ENCODE data around the gene PRKG1. TPM values are rescaled to one million over a fixed set of nuclear protein-coding genes. Genes with fewer than 3 reads are reported as not detected.

The PRKG1 gene
- total and polyA plus RNA-seq, 2 experiments from 2014 or later: 18.2 to 21.1 TPM

DNA sequence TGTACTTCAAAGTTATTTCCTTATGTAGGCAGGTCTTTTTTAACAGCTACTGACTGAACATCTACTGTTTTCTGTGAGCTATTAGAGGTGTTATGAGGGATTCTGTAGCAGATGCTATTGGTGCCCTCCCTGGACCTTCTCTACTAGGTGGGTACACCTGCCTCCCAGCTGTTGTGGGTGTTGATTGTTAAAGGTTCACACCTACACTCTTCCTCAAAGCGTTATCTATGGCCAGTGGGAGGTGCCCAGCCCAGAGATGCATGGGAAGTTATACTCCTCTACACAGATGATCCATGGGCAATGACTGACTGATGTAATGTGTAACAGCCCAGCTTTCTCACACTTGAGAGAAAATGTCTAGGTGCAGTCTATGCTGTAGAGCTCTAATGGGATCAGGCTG lies 127.7 kb downstream of the PRKG1 start (continued):
- TF ChIP-seq ZNF462 (CRISPR knock-in tag; IDR thresholded peaks at IDR 0.05): no peak

DNA sequence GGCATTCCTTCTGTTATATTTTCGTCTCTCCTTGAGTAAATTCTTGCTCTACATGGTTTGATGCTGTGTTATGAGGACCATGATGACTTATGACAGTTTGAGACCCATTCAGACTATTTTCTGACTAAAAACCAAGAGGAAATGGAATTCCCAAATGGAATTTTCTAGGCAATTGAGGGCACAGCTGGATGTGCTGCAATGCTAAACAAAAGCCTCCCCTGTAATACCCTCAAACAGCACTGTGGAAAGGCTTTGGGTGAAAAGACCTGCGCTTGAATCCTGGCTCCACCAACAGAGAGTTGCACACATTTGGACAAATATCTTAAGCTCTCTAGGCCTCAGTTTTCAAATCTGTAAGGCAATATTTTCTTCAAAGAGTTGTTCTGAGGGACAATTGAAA lies 129.1 kb downstream of the PRKG1 start:
- DNase-seq (ENCODE audit: low spot score): peak; percentile 62
- H2AFZ ChIP-seq: no peak overlapping the region
- peak overlapping the region; percentile 15 for H3K4me3 ChIP-seq
- no peak for TF ChIP-seq EZH2 (IDR thresholded peaks at IDR 0.05; ENCODE audit: low read depth, unreplicated experiment)
- TF ChIP-seq POLR2AphosphoS5 (IDR thresholded peaks at IDR 0.05; ENCODE audit: low read depth): no peak
- peak; percentile 74; the same call in 1 of the 2 replicates for TF ChIP-seq NANOG (IDR thresholded peaks at IDR 0.05; ENCODE audit: borderline replicate concordance)
- Mint-ChIP-seq H3K36me3 (ENCODE audit: low read depth) (no peaks in the 10 kb centered on the region; the same call in 2 of the 3 replicates), H3K9me3 (no peaks in the 10 kb centered on the region; the same call in 2 of the 3 replicates), H3K4me3 (peak overlapping the region; percentile 43; the same call in 2 of the 3 replicates), H3K27ac (peak overlapping the region; percentile 87), H3K4me1 (peaks cover 40% of the 10 kb centered on the region), H3K27me3 (ENCODE audit: insufficient read depth, low read depth, poor library complexity) (no peaks in the 10 kb centered on the region)
- no peaks in the 10 kb centered on the region for H4K20me1 ChIP-seq (replicated peaks; ENCODE audit: insufficient read depth)
- H3K36me3 ChIP-seq (ENCODE audit: insufficient read depth): no peaks in the 10 kb centered on the region
- H3K4me2 ChIP-seq: peak overlapping the region; percentile 57
- H3K79me2 ChIP-seq (replicated peaks; ENCODE audit: insufficient read depth): no peaks in the 10 kb centered on the region; the same call in 1 of the 2 replicates
- no peaks in the 10 kb centered on the region for H3K27me3 ChIP-seq (ENCODE audit: insufficient read depth)
- no peaks in the 10 kb centered on the region for H3F3A ChIP-seq (replicated peaks; ENCODE audit: low read depth)
- ATAC-seq: peak; percentile 87
- peak overlapping the region; percentile 76 for H3K27ac ChIP-seq (ENCODE audit: low read depth)
- H3K9me2 ChIP-seq (ENCODE audit: insufficient read depth): no peaks in the 10 kb centered on the region; the same call in 1 of the 2 replicates
- H3K4me1 ChIP-seq (ENCODE audit: insufficient read depth): peaks cover 24% of the 10 kb centered on the region

Data from GM23338 (cell line).